ENCODE data around the gene KIAA1586. TPM values are rescaled to one million over a fixed set of nuclear protein-coding genes. Genes with fewer than 3 reads are reported as not detected.

Gene KIAA1586
- total and polyA plus RNA-seq, 2 of the 13 experiments (the other 11 are each of a cell fraction or from before 2014, with no cell fraction given), result 5.5 to 16.9 TPM

- no peaks in the 10 kb centered on the region for H3K9me3 ChIP-seq (ENCODE audit: low read length)
- WGBS (ENCODE audit: low lambda C conversion rate), result 90% methylated on average over 3 of the region's 3 CpGs
- TF ChIP-seq GATAD2A (CRISPR knock-in tag; IDR thresholded peaks at IDR 0.05), result no peak
- TF ChIP-seq ZNF337 (CRISPR knock-in tag; IDR thresholded peaks at IDR 0.05; ENCODE audit: borderline replicate concordance, low read depth), result no peak
- no peak for TF ChIP-seq ZNF253 (CRISPR knock-in tag; IDR thresholded peaks at IDR 0.05; ENCODE audit: borderline replicate concordance)
- no peak for TF ChIP-seq MNT (IDR thresholded peaks at IDR 0.05)
- no peak for TF ChIP-seq SMARCE1 (IDR thresholded peaks at IDR 0.05; ENCODE audit: borderline replicate concordance)
- no peak for TF ChIP-seq KLF13 (CRISPR knock-in tag; IDR thresholded peaks at IDR 0.05)
- no peak for TF ChIP-seq RARA (CRISPR knock-in tag; IDR thresholded peaks at IDR 0.05)
- no peak for TF ChIP-seq ZNF629 (CRISPR knock-in tag; conservative IDR thresholded peaks at IDR 0.05)
- no peak for TF ChIP-seq ZSCAN5A (CRISPR knock-in tag; IDR thresholded peaks at IDR 0.05; ENCODE audit: borderline replicate concordance)
- no peak for TF ChIP-seq SOX13 (IDR thresholded peaks at IDR 0.05)
- TF ChIP-seq SOX13 (CRISPR knock-in tag; conservative IDR thresholded peaks at IDR 0.05 in 1 of 2, IDR thresholded peaks at IDR 0.05 in 1 of 2), result no peak
- CTCF ChIA-PET (ENCODE audit: low intra/inter-chr PET ratio, low total read pairs), result no interaction called here
- intact Hi-C loops (cut with micrococcal nuclease; ENCODE audit: unreplicated experiment) (no loop called here), in situ Hi-C loops (cut with HindIII; ENCODE audit: extremely low pct_ligation_motif_present, low pct_unique_long_range_greater_than_20kb) (no loop called here)
- H3K4me1 ChIP-seq (ENCODE audit: insufficient read depth, low read length), result no peaks in the 10 kb centered on the region
- ATAC-seq, result no peak; the same call in 2 of the 3 replicates
- no peak overlapping the region for H3K4me3 ChIP-seq (replicated peaks in 1 of 3; ENCODE audit: insufficient read depth in 1 of 3, low read depth in 2 of 3, low read length in 3 of 3)
- DNase-seq (ENCODE audit: low spot score), result no peak
- POLR2A ChIA-PET, result no interaction called here
- H3K79me2 ChIP-seq (ENCODE audit: insufficient read depth, low read length), result no peaks in the 10 kb centered on the region
- H3K9ac ChIP-seq (ENCODE audit: insufficient read depth, low read depth, low read length), result no peak overlapping the region
- no peak for FAIRE-seq
- no TSS peak for BruUV-seq (replicated peaks)
- H3K36me3 ChIP-seq (replicated peaks in 1 of 2; ENCODE audit: control insufficient read depth in 1 of 2, insufficient read depth in 2 of 2, low read length in 2 of 2), result peaks cover 5 to 15% of the 10 kb centered on the region in 2 experiments; a peak in 4 of 5 replicates
- no peaks in the 10 kb centered on the region for H4K20me1 ChIP-seq (ENCODE audit: insufficient read depth, low read length)
- no peak overlapping the region for H2AFZ ChIP-seq (ENCODE audit: low read length)
- H3K27ac ChIP-seq (ENCODE audit: extremely low read length, insufficient read depth, low read length), result no peak overlapping the region
- H3K4me2 ChIP-seq (ENCODE audit: low read depth, low read length), result no peak overlapping the region
- H3K27me3 ChIP-seq (ENCODE audit: control insufficient read depth in 1 of 2, insufficient read depth in 2 of 2, low read length in 2 of 2), result no peaks in the 10 kb centered on the region
Observed at GRCh38 chr6:57063847-57064246, 17.4 kb downstream of the KIAA1586 start.
